22Rv1 (cell line): ENCODE data around the gene GPR146.

Experiments
- CTCF ChIP-seq: fragments of 450-650 bp; IDR thresholded peaks from 2 replicates; pipeline ENCODE4 v1.5.1; 2017; ENCODE audit warnings: mild to moderate bottlenecking
- ZFX ChIP-seq: fragments of 450-650 bp; IDR thresholded peaks from 2 replicates; pipeline ENCODE4 v1.6.1; 2017; ENCODE audit warnings: antibody characterized with exemption, borderline replicate concordance

GRCh38 chr7:1019255-1019785 lies 25.0 kb upstream of the GPR146 start:
- TF ChIP-seq CTCF: no peak
- TF ChIP-seq ZFX: no peak
